NB4 (cell line): ENCODE measurements around the gene TLCD3B.

ENCODE experiments used
- MYC ChIP-seq: IDR thresholded peaks from 2 replicates; pipeline ENCODE4 v1.6.1; 2011; ENCODE audit warnings: low read depth, low read length
- POLR2A ChIP-seq: IDR thresholded peaks from 2 replicates; pipeline ENCODE4 v1.6.1; 2011; ENCODE audit warnings: mild to moderate bottlenecking; ENCODE audit not compliant: insufficient read length; ENCODE audit errors: extremely low read depth
- TF ChIP-seq, protein P1 (sequence below): IDR thresholded peaks from one replicate; pipeline ENCODE4 v1.5.1; 2012; ENCODE audit warnings: low read depth, low read length
- TF ChIP-seq, protein P2 (sequence below): IDR thresholded peaks from 2 replicates; pipeline ENCODE4 v1.6.1; 2011; ENCODE audit warnings: low read depth, low read length

DNA sequence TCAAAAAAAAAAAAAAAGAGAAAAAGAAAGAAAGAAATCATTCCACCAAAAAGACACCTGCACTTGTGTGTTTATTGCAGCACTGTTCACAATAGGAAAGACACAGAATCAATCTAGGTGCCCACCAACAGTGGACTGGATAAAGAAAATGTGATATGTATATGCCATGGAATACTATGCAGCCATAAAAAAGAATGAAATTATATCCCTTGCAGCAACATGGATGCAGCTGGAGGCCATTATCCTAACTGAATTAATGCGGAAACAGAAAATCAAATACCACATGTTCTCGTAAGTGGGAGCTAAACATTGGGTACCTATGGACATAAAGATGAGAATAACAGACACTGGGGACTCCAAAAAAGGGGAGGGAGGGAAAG lies 13.8 kb downstream of the TLCD3B start:
- TF ChIP-seq, protein P1, sequence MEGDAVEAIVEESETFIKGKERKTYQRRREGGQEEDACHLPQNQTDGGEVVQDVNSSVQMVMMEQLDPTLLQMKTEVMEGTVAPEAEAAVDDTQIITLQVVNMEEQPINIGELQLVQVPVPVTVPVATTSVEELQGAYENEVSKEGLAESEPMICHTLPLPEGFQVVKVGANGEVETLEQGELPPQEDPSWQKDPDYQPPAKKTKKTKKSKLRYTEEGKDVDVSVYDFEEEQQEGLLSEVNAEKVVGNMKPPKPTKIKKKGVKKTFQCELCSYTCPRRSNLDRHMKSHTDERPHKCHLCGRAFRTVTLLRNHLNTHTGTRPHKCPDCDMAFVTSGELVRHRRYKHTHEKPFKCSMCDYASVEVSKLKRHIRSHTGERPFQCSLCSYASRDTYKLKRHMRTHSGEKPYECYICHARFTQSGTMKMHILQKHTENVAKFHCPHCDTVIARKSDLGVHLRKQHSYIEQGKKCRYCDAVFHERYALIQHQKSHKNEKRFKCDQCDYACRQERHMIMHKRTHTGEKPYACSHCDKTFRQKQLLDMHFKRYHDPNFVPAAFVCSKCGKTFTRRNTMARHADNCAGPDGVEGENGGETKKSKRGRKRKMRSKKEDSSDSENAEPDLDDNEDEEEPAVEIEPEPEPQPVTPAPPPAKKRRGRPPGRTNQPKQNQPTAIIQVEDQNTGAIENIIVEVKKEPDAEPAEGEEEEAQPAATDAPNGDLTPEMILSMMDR, result no peak
- TF ChIP-seq POLR2A, result no peak
- no peak for TF ChIP-seq MYC
- TF ChIP-seq, protein P2, sequence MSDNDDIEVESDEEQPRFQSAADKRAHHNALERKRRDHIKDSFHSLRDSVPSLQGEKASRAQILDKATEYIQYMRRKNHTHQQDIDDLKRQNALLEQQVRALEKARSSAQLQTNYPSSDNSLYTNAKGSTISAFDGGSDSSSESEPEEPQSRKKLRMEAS, result no peak
